Progenitor cell of endocrine pancreas (in vitro differentiated cells): ENCODE measurements around the gene PTPN4. TPM values are rescaled to one million over a fixed set of nuclear protein-coding genes. Genes with fewer than 3 reads are reported as not detected.

ENCODE experiments used
- DNase-seq: peaks from one replicate; pipeline ENCODE4 v3.0.0; 2021; ENCODE audit warnings: low spot score; ENCODE audit not compliant: unreplicated experiment
- H3K27ac Mint-ChIP-seq: 2 replicates; pipeline ENCODE4 v1.8.0; 2021; ENCODE audit warnings: mild to moderate bottlenecking, moderate library complexity, mixed read lengths
- H3K27me3 Mint-ChIP-seq: 2 replicates; pipeline ENCODE4 v1.8.0; 2021; ENCODE audit warnings: mixed read lengths
- H3K36me3 Mint-ChIP-seq: 2 replicates; pipeline ENCODE4 v1.8.0; 2022; ENCODE audit warnings: mixed read lengths; ENCODE audit not compliant: insufficient read depth
- H3K4me1 Mint-ChIP-seq: 2 replicates; pipeline ENCODE4 v1.8.0; 2021; ENCODE audit warnings: low read depth, mixed read lengths
- H3K4me3 Mint-ChIP-seq: 2 replicates; pipeline ENCODE4 v1.8.0; 2021; ENCODE audit warnings: low read depth, mild to moderate bottlenecking, moderate library complexity, mixed read lengths
- H3K9me3 Mint-ChIP-seq: 2 replicates; pipeline ENCODE4 v1.8.0; 2021; ENCODE audit warnings: low read depth, mixed read lengths
- total RNA-seq: library from RNA; stranded (reverse); gene quantifications from 2 replicates; pipeline ENCODE4 v1.2.1, GENCODE V29; 2021
- TF ChIP-seq, protein P1 (sequence below): fragments of 200-600 bp; sonication (generic); IDR thresholded peaks from one replicate; pipeline ENCODE4 v1.5.0; 2021; ENCODE audit warnings: antibody characterized with exemption, mild to moderate bottlenecking; ENCODE audit not compliant: unreplicated experiment

PTPN4 gene
- total RNA-seq, 1 donor from 2014 or later = 59.1 TPM

DNA sequence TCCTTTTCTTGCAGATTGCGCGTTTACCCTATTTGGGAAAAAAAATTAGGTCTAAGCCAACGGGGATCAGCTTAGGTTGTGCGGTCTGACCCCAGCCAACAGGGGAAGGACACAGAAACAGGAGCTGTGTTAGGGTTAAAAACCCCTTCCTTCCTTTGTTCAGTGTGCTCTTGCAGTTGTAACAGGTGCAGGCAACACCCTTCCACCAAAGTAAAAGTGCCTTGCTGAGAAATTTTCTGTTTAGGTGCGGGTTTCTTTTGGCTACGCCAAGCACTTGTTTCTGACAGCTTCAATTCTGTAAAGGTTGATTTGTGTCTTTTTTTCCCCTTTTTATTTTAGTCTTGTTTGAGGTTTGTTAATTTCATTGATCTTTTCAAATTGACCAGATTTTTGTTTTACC, 92.5 kb downstream of the PTPN4 start:
- TF ChIP-seq, protein P1, sequence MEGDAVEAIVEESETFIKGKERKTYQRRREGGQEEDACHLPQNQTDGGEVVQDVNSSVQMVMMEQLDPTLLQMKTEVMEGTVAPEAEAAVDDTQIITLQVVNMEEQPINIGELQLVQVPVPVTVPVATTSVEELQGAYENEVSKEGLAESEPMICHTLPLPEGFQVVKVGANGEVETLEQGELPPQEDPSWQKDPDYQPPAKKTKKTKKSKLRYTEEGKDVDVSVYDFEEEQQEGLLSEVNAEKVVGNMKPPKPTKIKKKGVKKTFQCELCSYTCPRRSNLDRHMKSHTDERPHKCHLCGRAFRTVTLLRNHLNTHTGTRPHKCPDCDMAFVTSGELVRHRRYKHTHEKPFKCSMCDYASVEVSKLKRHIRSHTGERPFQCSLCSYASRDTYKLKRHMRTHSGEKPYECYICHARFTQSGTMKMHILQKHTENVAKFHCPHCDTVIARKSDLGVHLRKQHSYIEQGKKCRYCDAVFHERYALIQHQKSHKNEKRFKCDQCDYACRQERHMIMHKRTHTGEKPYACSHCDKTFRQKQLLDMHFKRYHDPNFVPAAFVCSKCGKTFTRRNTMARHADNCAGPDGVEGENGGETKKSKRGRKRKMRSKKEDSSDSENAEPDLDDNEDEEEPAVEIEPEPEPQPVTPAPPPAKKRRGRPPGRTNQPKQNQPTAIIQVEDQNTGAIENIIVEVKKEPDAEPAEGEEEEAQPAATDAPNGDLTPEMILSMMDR = no peak
- H3K4me1 Mint-ChIP-seq = peaks cover 3% of the 10 kb centered on the region
- peaks cover 55% of the 10 kb centered on the region for H3K9me3 Mint-ChIP-seq
- no peak for DNase-seq
- peaks cover 47% of the 10 kb centered on the region for H3K36me3 Mint-ChIP-seq
- no peak overlapping the region for H3K27ac Mint-ChIP-seq
- no peaks in the 10 kb centered on the region for H3K27me3 Mint-ChIP-seq
- H3K4me3 Mint-ChIP-seq = no peak overlapping the region

DNA sequence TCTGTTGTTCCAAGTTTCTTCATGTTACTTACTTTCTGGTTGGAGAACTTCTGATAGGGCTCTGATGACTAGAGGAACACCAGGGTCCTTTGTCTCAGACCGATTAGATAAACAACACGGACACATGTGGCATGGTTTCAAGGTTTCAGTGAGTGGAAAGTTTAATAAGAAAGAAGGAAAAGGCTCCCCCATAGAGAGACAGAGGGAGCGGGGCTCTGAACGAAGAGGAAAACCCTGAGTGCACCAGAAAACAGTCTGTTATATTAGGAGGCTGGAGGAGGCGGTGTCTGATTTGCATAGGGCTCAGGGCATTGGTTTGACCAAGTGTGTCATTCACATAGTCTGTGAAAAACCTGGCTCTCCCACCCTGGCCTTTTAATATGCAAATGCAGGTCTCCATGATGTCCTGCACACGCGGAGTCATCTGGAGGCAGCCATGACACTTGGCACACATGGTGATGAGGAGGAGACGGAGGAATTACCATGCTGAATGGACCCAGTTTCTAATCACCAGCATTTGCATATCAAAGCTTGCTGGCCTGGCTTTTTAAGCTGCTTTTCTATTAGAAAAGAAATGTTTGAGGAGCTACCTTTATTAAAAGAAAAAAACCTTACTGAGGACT, 94.2 kb downstream of the PTPN4 start:
- peaks cover 52% of the 10 kb centered on the region for H3K9me3 Mint-ChIP-seq
- H3K27me3 Mint-ChIP-seq = no peaks in the 10 kb centered on the region
- TF ChIP-seq, protein P1 = no peak
- no peak overlapping the region for H3K27ac Mint-ChIP-seq
- H3K4me3 Mint-ChIP-seq = no peak overlapping the region
- peaks cover 43% of the 10 kb centered on the region for H3K36me3 Mint-ChIP-seq
- no peak for DNase-seq
- peaks cover 3% of the 10 kb centered on the region for H3K4me1 Mint-ChIP-seq

DNA sequence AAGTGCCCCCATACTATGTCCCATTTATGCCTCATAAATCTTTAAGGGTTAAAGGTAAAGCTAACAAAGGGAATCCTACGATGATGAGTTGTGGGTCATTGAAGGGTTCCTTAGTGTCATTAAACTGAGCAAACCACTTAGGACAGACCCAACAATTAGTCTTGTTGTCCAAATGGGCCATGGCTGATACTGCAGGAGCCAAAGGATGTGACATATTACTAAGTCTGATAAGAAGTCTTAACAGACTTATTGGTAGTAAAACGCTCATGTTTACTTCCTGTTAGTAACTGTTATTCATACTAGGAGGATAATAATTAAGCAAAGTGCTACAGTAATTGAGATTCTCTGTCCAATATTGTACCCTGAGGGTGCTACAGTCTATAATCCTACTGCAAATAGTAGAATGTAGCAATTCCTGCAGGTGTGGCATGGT, 96.8 kb downstream of the PTPN4 start:
- Mint-ChIP-seq H3K9me3 (peaks cover 30% of the 10 kb centered on the region), H3K27ac (no peak overlapping the region), H3K27me3 (no peaks in the 10 kb centered on the region), H3K36me3 (peaks cover 21% of the 10 kb centered on the region), H3K4me3 (no peak overlapping the region), H3K4me1 (peaks cover 11% of the 10 kb centered on the region)
- DNase-seq = no peak
- TF ChIP-seq, protein P1 = no peak

DNA sequence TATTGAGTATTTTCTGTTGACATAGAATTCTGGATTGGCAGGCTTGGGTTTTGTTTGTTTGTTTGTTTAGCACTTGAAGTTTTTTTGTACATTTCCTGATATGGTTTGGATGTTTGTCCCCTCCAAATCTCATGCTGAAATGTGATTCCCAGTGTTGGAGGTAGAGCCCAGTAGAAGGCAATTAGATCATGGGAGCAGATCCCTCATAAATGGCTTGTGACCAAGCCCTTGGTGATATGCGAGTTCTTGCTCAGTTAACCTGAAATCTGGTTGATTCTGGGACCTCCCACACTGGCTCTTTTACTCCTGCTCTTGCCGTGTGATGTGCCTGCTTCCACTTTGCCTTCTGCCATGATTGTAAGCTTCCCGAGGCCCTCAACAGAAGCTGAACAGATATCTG, 98.0 kb downstream of the PTPN4 start:
- H3K4me1 Mint-ChIP-seq = peaks cover 16% of the 10 kb centered on the region
- H3K27me3 Mint-ChIP-seq = no peaks in the 10 kb centered on the region
- H3K27ac Mint-ChIP-seq = no peak overlapping the region
- H3K9me3 Mint-ChIP-seq = peaks cover 21% of the 10 kb centered on the region
- TF ChIP-seq, protein P1 = no peak
- no peak overlapping the region for H3K4me3 Mint-ChIP-seq
- peaks cover 9% of the 10 kb centered on the region for H3K36me3 Mint-ChIP-seq
- DNase-seq = no peak

DNA sequence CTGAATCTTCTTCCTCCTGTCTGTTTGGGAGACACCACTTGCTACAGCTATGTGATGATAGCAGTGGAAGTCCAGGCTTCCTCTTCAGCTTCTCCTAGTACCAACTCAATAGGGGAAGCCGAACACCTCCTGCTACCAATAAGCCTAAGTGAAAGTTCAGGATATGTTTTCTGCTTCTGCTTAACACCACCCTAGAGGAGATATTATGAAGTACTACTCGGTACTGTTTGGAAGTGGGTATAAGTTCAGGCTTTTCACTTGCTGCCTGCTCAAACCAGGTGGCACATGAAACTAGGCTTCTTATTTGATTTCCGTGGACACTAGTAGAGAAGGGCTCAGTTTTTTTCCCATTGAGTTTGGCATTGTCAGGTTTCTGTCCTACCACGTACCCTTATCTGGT, 99.8 kb downstream of the PTPN4 start:
- DNase-seq = no peak
- H3K4me3 Mint-ChIP-seq = no peak overlapping the region
- no peak overlapping the region for H3K27ac Mint-ChIP-seq

More for the DNA sequence above, 99.8 kb downstream of the PTPN4 start:
- peaks cover 5% of the 10 kb centered on the region for H3K36me3 Mint-ChIP-seq
- H3K4me1 Mint-ChIP-seq = peaks cover 16% of the 10 kb centered on the region
- no peaks in the 10 kb centered on the region for H3K27me3 Mint-ChIP-seq
- H3K9me3 Mint-ChIP-seq = peaks cover 9% of the 10 kb centered on the region
- TF ChIP-seq, protein P1 = no peak
